Measurements from ENCODE around the gene DENND1A.

Gene DENND1A

DNA sequence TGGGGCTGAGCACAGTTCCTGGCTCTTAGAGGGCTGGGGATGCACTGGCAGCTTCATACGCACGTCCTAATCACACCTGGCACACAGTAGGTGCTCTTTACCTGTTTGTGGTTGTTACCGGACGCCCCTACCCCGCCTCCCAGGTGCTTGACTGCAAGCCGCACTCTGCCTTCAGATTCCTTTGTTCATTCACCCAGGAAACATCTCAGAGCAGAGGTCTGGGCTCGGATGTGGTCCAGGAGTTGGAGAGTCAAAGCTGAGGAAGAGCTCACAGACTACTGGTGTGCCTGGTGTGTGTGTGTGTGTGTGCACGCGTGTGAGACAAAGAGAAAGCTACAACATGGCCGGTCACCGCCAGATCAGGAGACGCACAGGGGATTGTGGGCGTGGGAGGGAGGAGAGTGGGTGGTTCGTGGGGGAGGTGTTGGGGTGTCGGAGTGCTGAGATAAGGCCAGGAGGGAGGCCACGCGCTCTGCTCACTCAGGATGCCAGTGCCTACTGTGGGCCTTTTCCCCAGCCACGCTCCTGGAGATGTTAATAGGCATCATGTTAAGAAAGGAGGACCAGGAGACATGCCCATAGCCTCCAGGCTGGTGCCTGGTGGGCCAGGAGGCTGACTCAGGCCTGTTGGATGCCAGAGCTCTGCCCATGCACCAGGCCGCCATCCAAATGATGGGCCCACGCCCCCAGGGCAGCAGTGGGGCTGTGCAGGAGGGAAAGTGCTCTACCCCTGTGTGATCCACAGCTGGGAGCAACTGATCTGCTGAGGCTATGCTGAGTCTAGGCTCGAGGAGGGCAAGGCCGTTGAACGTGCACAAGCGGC, 534.0 kb downstream of the DENND1A start:
- H3K27ac ChIP-seq = no peak overlapping the region
- DNase-seq (ENCODE audit: low read depth, low spot score) = no peak

DNA sequence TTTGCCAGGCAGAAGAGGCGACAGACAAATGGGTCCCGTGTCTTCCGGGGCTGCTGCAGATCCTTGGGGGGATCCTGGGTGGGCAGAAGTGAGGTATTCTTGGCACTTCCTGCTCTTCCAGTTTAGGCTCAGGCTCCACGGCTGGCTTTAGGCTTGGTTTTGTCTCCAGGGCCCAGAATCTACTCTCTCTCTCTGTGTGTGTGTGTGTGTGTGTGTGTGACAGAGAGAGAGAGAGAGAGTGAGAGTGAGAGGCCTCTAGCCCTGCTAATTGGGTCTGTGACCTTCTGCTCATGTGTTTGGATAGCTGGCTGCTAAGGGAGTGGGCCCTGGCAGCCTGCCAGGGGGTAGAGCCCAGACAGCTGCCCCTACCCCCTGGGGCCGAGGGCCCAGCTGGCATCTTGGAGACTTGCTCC, 534.6 kb downstream of the DENND1A start:
- DNase-seq (ENCODE audit: low read depth, low spot score) = no peak
- no peak overlapping the region for H3K27ac ChIP-seq

DNA sequence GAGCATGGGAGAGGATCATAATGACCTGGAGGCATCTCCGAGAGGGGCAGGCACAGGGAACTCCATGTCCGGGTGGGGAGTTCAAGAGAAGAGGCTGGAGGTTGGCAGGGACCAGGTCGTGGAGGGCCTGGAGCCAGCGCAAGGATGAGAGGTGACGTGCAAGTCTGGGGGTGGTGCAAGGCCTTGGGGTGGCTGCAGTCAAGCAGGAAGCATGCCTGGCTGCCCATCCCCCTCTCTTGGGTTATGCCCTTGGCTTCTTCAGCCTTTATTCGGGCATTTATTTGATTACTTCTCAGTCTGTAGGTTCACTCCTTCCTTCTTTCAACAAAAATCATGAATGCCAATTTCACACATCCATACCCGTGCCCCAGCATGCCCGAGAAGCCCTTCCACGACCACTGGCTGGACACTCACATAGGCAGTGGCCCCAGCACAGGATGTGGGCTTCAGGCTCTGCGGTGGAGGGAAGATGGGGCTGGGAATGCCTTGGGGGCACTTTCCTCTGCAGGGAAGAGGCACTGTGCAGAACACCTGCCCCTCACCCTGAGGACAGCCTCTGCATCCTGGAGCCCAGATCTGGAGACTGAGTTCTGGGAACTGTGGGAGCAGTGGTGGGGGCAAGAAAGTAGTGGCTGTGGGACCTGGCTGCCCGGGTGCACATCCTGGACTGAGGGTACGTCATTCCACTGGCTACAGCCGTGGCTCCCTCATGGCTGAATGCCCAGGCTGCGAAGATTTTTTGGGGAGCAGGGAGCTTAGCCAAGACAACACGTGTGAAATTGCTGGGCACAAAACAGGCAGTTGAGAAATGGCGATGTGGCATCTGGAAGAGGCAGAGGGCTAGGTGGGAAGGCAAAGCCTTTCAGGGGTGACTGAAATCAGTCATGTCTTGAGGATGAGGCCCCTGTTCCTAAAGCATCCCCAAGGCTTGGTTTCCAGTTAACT, 535.4 kb downstream of the DENND1A start:
- no peak for DNase-seq (ENCODE audit: low read depth, low spot score)
- H3K27ac ChIP-seq = no peak overlapping the region

DNA sequence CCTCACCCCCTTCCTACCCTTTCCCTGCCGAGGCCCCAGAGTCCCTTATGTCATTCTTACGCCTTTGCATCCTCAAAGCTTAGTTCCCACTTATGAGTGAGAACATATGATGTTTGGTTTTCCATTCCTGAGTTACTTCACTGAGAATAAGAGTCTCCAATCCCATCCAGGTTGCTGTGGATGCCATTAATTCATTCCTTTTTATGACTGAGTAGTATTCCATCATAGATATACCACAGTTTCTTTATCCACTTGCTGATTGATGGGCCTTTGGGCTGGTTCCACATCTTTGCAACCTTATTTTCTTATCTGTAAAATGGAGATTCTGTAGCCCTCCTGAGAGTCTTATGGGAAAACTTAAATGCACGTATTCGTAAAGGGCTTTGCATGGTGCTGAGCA, 537.1 kb downstream of the DENND1A start:
- DNase-seq (ENCODE audit: low read depth, low spot score) = no peak
- H3K27ac ChIP-seq = no peak overlapping the region

DNA sequence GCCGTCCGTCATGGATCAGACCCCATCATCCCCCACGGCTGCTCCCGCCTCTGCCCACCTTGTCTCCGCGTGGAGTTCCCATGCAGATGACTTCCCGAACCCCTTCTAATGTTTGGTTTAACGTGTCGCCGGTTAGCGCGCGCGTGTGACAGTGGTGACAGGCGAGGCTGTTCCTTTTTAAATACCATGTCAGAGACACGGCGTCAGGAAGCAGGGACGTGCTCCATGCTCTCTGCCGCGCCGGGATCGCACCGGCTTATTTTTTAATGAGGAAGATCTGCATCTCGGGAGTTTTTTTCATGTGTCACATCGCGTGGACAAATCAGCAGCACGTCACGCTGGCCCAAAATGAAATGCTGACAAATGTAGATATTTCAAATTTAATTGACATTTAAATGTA, 538.0 kb downstream of the DENND1A start:
- DNase-seq (ENCODE audit: low read depth, low spot score) = no peak
- H3K27ac ChIP-seq = no peak overlapping the region

DNA sequence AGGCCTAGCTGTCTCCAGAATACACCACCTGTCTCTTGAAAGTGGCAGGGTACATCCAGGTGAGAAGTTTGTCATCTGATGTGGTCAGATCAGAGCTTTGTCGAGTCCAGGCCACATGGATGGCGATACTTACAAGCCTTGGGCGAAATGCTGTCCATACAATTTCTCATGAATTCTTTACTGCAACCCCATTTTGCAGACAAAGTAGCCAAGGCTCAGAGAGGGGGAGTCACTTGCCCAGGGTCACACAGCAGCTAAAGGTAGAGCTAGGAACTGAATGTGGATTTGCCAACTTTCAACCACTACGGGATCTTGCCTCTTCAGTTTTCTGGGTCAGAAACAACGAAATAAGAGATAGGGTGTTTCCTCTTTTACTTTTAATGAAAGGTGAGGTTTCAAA, 538.7 kb downstream of the DENND1A start:
- no peak overlapping the region for H3K27ac ChIP-seq
- no peak for DNase-seq (ENCODE audit: low read depth, low spot score)

DNA sequence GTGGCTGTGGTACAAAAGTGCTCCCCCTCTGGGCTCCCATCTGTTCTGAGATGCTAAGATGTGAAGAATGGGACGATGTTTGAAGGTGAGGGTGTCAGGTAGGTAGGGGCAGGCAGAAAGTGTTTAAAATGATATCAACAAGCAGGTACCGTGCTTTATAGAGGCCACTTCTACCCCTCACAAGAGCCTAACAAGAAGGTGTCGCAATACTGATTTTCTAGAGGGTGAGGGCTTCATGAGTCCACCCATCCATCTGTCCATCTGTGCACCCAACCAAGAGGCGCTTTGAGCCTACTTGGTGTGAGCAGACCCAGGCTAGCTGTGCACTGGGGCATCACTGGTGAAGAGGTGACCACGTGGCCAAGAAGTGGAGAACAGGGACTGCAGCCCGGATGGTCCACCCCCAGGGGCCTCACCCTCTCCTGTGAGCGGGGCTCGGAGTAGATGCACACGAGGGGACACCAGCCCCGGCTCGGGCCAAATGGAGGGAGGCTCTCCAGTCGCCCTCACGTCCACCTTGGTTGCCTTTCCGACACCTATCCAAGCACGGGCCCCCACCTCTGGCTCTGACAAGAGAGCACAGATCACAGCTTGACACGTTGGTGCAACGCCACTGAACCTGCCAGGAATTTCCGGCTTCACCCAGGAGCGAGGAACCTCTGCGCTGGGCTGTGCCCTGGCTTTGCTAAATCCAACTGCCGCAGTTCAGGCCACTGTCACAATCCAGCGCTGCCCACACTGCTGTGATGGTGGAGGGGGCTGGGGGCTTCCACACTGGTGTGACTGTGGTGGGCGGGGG, 539.4 kb downstream of the DENND1A start:
- no peak for DNase-seq (ENCODE audit: low read depth, low spot score)
- H3K27ac ChIP-seq = no peak overlapping the region

DNA sequence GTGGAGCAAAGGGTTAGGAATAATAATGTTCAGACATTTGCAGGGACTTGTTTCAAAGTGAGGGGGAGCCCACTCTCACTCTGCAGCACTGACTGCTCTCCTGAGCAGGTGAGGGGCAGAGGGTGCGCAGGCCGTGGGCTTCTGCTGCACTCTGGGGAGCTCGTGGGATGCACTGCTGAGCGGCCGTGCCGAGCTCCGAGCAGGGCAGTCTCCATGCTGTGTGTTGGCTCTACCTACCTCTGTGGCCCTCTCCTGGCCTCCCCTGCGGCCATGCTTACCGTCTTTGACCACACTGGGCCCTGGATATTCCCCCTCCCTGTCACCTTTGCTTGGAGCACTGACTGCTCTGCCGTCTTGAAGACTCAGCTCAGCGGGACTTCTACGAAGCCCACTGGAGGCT, 540.2 kb downstream of the DENND1A start:
- no peak overlapping the region for H3K27ac ChIP-seq
- no peak for DNase-seq (ENCODE audit: low read depth, low spot score)

DNA sequence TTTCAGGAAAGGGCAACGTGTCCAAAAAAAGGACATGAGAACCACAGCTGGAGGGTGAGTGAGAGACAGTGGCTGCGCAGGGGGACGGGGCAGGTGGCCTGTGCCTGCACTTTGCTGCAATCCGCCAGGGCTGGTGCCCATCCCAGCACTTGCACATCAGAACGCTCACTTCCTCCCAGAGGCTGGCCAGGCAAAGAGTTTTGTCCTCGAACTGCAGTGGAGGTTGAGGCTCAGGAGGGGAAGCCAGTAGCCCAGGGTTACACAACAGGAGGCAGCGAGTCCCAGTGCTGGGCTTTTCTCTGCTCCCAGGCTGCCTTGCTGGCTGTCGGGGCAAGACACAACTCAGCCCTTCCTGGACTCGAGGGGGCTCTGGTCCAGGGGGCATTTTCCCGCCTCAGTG, 540.9 kb downstream of the DENND1A start:
- H3K27ac ChIP-seq = no peak overlapping the region
- no peak for DNase-seq (ENCODE audit: low read depth, low spot score)

DNA sequence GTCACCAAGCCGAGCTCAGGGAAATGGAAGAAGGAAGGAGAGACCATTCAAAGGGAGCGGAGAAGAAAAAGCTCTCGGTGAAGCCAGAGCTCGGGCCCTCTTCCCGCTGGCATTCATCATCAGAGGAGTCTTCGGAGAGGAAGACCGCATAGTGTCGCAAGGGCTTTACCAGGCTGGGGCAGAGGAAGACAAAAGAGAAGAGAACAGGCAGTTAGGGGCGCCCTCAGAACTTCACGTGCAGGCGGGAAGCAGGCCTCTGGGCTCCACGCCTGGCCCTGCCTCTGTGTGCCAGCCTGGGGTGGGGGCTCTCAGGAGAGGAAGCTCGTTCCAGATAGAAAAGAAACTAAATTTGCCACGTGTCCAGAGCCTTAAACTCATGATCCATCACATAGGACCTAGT, 542.2 kb downstream of the DENND1A start:
- no peak overlapping the region for H3K27ac ChIP-seq
- no peak for DNase-seq (ENCODE audit: low read depth, low spot score)

DNA sequence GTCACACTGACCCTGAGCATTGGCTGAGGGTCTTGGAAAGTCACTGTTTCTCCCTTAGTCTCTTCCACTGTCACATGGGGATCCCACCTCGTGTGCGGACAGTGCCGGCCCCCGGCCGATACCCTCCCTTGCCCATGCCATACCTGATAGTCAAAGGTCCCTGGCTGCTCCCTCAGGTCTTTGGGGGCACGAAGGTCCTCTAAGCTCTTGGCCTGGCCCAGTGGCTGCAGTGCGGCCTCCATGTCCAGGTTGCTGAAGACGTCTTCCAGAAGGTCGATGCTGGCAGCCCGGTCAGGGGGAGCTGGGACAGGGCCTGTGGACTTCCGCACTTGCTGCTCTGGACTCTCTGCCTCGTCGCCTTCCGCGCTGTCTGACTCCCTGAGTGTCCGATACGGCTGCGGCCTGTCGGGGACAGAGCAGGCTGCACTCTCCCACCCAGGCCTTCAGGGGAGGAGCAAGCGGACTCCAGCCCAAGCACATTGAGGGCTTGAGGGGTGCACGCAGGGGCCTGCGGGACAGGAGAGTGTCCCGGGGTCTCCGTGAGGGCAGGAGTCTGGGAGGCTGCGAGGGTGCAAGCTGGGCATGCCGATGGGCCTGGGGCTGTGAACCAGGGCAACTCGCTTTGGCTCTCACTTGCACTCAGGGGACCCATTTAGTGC, 546.3 kb downstream of the DENND1A start:
- H3K27ac ChIP-seq = no peak overlapping the region
- DNase-seq (ENCODE audit: low read depth, low spot score) = no peak

DNA sequence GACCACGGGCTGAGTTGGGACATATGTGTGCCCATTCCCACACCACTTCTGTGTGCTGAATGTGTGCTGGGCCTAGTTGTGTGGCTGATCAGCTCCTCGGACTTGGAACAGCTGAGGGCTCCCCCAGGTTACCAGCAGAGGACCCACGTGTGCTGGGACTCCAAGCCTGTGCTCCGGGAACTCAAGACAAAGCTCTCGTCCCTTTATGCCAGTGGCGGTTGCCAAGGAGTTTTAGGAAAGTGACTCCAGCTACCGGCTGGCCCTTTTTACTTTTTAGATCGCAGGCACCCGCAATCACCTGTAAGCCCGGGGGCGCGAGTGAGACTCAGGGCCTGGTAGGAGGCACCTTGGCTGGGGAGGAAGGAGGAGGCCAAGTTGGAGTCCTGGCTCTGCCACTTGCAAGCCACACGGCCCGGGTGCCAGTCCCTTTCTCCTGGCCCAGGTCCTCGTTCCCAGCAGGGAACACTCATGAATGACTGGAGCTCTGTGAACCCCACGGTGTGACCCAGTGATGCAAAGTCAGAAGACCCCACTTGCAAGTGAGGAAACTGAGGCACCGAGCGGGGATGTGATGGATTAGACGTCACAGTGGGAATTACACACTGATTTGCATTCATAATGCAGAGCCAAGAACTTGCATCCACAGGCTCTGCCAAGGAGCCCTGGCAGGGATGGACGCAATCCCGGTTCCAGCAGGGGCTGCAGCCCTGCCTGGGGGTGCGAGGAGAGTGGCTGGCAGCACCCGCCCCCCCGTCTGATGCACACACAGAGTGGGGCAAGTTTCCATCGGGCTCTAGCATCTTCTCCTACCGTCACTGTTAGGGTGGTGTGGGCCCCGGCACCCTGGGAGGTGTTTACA, 547.0 kb downstream of the DENND1A start:
- no peak for DNase-seq (ENCODE audit: low read depth, low spot score)
- no peak overlapping the region for H3K27ac ChIP-seq

DNA sequence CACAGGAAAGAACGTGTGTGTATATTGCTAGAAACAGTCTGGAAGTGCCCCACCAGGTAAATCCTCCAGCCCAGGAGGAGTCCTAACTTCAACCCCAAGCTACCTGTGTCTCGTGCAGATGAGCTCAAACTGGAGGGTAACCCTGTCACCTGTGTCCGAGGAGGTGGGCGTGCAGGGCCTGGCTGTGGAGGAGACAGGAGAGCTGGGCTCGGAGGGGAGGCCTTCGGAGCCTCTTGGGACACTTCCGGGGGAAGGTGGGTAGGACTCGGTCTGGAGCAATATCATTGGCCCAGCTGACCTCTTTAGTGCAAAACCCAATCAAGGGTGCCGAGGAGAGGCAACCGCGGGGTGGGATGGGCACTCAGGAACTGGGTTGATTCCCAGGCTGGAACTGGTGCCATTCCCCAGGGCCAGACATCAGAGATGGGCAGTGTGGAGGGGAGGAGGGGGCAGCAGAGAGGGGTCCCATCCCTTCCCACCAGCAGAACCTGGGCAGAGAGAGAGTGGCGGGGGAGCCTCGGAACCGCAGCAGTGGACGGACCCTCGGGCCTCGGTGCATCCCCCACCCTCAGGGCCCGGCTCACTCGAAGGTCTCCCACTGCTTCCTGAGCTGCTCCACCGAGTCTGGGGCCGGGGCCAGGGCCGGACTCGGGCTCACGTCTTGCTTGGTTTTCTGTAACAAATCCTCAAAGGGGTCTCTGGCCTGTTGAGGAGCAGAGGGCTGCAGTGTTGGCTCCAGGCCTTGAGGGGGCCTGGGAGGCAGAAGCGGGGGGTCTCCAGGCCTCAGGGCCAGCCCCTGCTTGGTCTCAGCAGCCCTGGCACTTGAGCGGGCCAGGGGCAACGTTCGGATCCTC, 548.8 kb downstream of the DENND1A start:
- H3K27ac ChIP-seq = no peak overlapping the region
- no peak for DNase-seq (ENCODE audit: low read depth, low spot score)

DNA sequence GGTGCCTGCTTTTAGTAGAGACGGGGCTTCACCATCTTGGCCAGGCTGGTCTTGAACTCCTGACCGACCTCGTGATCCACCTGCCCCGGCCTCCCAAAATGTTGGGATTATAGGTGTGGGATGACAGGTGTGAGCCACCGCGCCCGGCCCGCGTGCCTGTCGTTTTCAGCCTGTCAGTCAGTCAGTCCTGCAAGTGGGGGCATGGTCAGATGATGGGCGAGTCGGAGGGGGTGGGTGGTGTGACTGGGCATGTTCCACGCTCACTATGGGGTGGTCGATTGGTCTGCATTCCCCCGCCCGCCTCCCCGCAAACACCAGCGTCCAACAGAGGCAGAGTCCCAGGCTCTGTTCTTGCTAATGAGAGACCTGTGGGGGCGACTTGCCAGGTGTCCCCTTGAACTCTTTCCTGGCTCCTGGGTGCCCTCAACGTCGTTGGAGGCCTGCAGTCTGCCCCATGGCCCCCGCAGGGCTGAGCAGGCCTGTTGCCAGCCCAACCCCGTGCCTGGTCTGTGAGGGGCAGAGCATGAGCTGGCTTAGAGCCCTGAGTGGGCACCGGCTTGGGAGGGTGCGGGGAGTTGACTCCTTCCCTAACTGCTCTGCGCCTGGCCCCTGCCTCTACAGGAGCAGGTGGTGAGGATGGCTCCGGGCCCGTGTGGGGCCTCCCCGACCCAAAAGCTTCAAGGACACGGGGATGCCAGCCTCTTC, 550.8 kb downstream of the DENND1A start:
- no peak for DNase-seq (ENCODE audit: low read depth, low spot score)
- no peak overlapping the region for H3K27ac ChIP-seq

DNA sequence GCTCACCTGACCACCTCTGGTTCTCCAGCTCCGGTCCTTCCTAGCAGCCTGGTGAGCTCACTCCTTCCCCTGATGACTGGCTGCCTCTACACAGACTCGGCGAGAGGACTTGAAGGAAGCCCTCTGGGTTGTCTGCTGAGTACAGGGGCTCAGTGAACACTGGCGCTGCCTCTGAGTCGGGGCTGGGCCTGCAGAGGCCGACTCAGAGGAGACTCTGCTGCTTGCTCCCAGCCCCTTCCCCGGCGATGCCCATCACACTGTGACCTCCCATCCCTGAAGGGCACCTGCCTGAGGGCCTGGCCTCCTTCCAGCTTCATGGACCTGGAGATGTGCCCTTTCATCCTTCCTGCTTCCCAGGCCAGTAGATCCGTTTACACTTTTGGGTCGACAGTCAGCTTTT, 551.9 kb downstream of the DENND1A start:
- H3K27ac ChIP-seq = no peak overlapping the region
- DNase-seq (ENCODE audit: low read depth, low spot score) = no peak

DNA sequence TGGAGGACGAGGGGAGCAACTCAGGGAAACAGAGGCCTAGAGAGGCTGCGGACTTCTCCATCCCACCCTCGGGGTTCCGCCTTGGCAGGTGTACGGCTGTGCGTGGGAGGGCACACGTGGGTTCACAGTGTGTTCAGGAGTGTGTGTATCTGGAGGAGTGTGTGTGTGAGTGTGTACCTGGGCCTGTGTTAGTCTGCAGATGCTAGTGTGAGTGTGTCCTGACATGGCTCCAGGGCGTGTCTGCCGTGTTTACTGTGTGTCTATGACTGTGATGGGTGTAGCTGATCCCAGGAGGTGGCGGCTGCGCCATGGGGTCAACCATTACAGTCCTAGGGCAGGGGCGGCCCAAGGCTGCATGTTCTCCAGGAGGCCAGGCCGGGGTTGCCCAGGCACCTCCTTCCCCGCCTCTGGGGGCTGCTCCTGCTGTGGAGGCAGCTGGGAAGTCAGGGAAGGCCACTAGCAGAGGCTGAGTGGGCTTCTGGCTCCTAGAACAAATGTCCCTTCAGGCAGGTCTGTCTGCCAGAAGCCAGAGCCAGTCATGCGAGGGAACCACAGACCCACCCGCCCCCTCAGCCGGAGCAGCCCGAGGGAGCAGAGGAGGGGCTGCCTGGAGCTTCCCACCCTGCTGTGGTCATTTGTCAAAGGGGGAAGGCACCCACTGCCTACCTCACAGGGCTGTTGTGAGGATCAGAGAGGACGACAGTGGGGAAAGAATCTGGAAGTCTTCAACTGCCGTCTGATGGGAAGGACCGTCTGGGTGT, 552.5 kb downstream of the DENND1A start:
- DNase-seq (ENCODE audit: low read depth, low spot score) = no peak
- H3K27ac ChIP-seq = no peak overlapping the region

Measured in epithelial cell of prostate (primary cell).